ENCODE data around the gene PLA2G2D.
"Not testable (repeated sequence)": the region's sequence is repeated elsewhere in the genome, so short reads cannot be mapped to it uniquely, and the experiment has no call there.

PLA2G2D gene

GRCh38 chr1:20141001-20141400 is 21.7 kb upstream of the PLA2G2D start:
- Histone ChIP-seq H3K4me3 (ENCODE audit: low read length) (no peak overlapping the region), H3K36me3 (ENCODE audit: insufficient read depth, low read length) (no peaks in the 10 kb centered on the region), H3K9ac (ENCODE audit: low read depth, low read length) (no peak overlapping the region), H3K27me3 (ENCODE audit: insufficient read depth, low read length) (no peaks in the 10 kb centered on the region), H3K27ac (ENCODE audit: low read depth, low read length) (no peak overlapping the region), H3K4me1 (ENCODE audit: insufficient read depth, low read length) (no peaks in the 10 kb centered on the region), H3K9me3 (ENCODE audit: insufficient read depth, low read depth, low read length) (no peaks in the 10 kb centered on the region)
- whole genome bisulfite sequencing, result 94% methylated on average over 9 of the region's 9 CpGs

GRCh38 chr1:20139776-20140612 is 20.7 kb upstream of the PLA2G2D start:
- 95% methylated on average over 13 of the region's 13 CpGs for WGBS
- no peak overlapping the region for H3K4me3 ChIP-seq (ENCODE audit: low read length)
- H3K9ac ChIP-seq (ENCODE audit: low read depth, low read length), result no peak overlapping the region
- H3K4me1 ChIP-seq (ENCODE audit: insufficient read depth, low read length), result no peaks in the 10 kb centered on the region
- H3K27ac ChIP-seq (ENCODE audit: low read depth, low read length), result no peak overlapping the region
- H3K9me3 ChIP-seq (ENCODE audit: insufficient read depth, low read depth, low read length), result no peaks in the 10 kb centered on the region
- no peaks in the 10 kb centered on the region for H3K27me3 ChIP-seq (ENCODE audit: insufficient read depth, low read length)
- no peaks in the 10 kb centered on the region for H3K36me3 ChIP-seq (ENCODE audit: insufficient read depth, low read length)

DNA sequence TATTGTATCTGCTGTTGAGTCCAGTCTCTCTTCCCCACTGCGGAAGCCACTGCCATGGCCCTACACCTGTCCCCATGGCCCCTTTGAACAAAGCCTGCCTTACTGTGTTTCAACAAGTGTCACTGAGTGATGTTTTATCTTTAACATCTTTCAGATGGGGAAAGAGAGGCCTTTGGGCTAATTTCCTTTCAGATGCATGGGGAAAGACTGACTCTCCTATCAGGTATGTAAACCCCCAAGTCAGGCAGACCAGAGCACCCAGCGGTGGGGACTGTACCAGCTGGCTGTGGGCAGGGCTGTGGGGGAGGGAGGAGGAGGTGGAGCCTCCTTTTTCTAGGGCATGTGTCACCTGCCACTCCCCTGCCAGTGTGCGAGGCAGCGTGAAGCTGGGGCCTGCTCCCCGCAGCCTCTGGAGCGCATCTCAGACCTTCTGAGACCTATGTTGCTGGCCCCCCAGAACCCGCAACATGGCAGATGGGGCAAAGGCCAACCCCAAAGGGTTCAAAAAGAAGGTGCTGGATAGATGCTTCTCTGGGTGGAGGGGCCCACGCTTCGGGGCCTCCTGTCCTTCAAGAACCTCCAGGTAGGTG is 19.7 kb upstream of the PLA2G2D start, which contains the start of gene PLA2G2F:
TSS of gene PLA2G2F (plus strand) at position 363 of the 590 bp plus-strand sequence. CDS start at position 468, 105 bp downstream.
- WGBS, result 94% methylated on average over 9 of the region's 9 CpGs

GRCh38 chr1:20138346-20138745 is 19.0 kb upstream of the PLA2G2D start:
- WGBS, result 92% methylated on average over 6 of the region's 6 CpGs
- Histone ChIP-seq H3K9ac (ENCODE audit: low read depth, low read length) (no peak overlapping the region), H3K4me3 (ENCODE audit: low read length) (no peak overlapping the region), H3K27me3 (ENCODE audit: insufficient read depth, low read length) (no peaks in the 10 kb centered on the region), H3K9me3 (ENCODE audit: insufficient read depth, low read depth, low read length) (no peaks in the 10 kb centered on the region), H3K27ac (ENCODE audit: low read depth, low read length) (no peak overlapping the region), H3K4me1 (ENCODE audit: insufficient read depth, low read length) (no peaks in the 10 kb centered on the region), H3K36me3 (ENCODE audit: insufficient read depth, low read length) (no peaks in the 10 kb centered on the region)

More for the DNA sequence above, 19.7 kb upstream of the PLA2G2D start, which contains the start of gene PLA2G2F:
- no peaks in the 10 kb centered on the region for H3K36me3 ChIP-seq (ENCODE audit: insufficient read depth, low read length)
- H3K9ac ChIP-seq (ENCODE audit: low read depth, low read length), result no peak within 1 kb of the TSS
- H3K4me3 ChIP-seq (ENCODE audit: low read length), result no peak within 1 kb of the TSS
- H3K27ac ChIP-seq (ENCODE audit: low read depth, low read length), result no peak within 1 kb of the TSS
- H3K9me3 ChIP-seq (ENCODE audit: insufficient read depth, low read depth, low read length), result no peaks in the 10 kb centered on the region
- no peaks in the 10 kb centered on the region for H3K27me3 ChIP-seq (ENCODE audit: insufficient read depth, low read length)
- H3K4me1 ChIP-seq (ENCODE audit: insufficient read depth, low read length), result no peaks in the 10 kb centered on the region

DNA sequence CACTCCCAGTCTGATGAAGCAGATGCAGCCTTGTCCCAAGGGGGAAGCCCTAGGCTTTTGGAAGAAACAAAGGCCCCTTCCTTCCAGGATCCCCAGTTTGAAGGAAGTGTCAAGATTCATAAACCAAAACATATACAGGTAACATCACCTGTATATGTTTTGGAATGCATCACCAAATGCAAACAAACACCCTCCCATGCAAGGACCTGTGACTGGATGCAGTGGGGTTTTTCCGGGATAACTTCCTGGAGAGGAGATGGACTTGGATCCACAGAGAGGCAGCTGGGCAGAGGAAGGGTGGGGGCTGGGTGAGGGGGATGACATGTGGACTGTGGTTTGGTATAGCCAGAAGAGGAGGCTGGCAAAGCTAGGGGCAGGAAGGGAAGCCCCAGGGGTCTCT is 18.3 kb upstream of the PLA2G2D start:
- Histone ChIP-seq H3K27me3 (ENCODE audit: insufficient read depth, low read length) (no peaks in the 10 kb centered on the region), H3K27ac (ENCODE audit: low read depth, low read length) (no peak overlapping the region), H3K4me3 (ENCODE audit: low read length) (no peak overlapping the region), H3K36me3 (ENCODE audit: insufficient read depth, low read length) (no peaks in the 10 kb centered on the region), H3K9ac (ENCODE audit: low read depth, low read length) (no peak overlapping the region), H3K4me1 (ENCODE audit: insufficient read depth, low read length) (no peaks in the 10 kb centered on the region), H3K9me3 (ENCODE audit: insufficient read depth, low read depth, low read length) (no peaks in the 10 kb centered on the region)
- 91% methylated on average over 1 of the region's 1 CpG for WGBS

GRCh38 chr1:20137055-20137454 is 17.7 kb upstream of the PLA2G2D start:
- Histone ChIP-seq H3K4me3 (ENCODE audit: low read length) (no peak overlapping the region), H3K27me3 (ENCODE audit: insufficient read depth, low read length) (no peaks in the 10 kb centered on the region), H3K27ac (ENCODE audit: low read depth, low read length) (no peak overlapping the region), H3K9me3 (ENCODE audit: insufficient read depth, low read depth, low read length) (no peaks in the 10 kb centered on the region), H3K9ac (ENCODE audit: low read depth, low read length) (no peak overlapping the region), H3K36me3 (ENCODE audit: insufficient read depth, low read length) (no peaks in the 10 kb centered on the region), H3K4me1 (ENCODE audit: insufficient read depth, low read length) (no peaks in the 10 kb centered on the region)
- WGBS, result 95% methylated on average over 4 of the region's 4 CpGs

GRCh38 chr1:20136249-20136648 is 16.9 kb upstream of the PLA2G2D start:
- H3K4me3 ChIP-seq (ENCODE audit: low read length), result no peak overlapping the region
- no peak overlapping the region for H3K9ac ChIP-seq (ENCODE audit: low read depth, low read length)
- no peaks in the 10 kb centered on the region for H3K4me1 ChIP-seq (ENCODE audit: insufficient read depth, low read length)
- no peaks in the 10 kb centered on the region for H3K27me3 ChIP-seq (ENCODE audit: insufficient read depth, low read length)
- H3K36me3 ChIP-seq (ENCODE audit: insufficient read depth, low read length), result no peaks in the 10 kb centered on the region
- 94% methylated on average over 3 of the region's 3 CpGs for WGBS
- H3K9me3 ChIP-seq (ENCODE audit: insufficient read depth, low read depth, low read length), result no peaks in the 10 kb centered on the region
- H3K27ac ChIP-seq (ENCODE audit: low read depth, low read length), result no peak overlapping the region

GRCh38 chr1:20134995-20135394 is 15.7 kb upstream of the PLA2G2D start:
- WGBS, result 86% methylated on average over 2 of the region's 3 CpGs
- no peaks in the 10 kb centered on the region for H3K27me3 ChIP-seq (ENCODE audit: insufficient read depth, low read length)
- H3K9me3 ChIP-seq (ENCODE audit: insufficient read depth, low read depth, low read length), result 0 out of 2 replicates have a peak, but pooled peaks cover 1% of the 10 kb centered on the region
- no peak overlapping the region for H3K4me3 ChIP-seq (ENCODE audit: low read length)
- H3K27ac ChIP-seq (ENCODE audit: low read depth, low read length), result no peak overlapping the region
- no peak overlapping the region for H3K9ac ChIP-seq (ENCODE audit: low read depth, low read length)
- no peaks in the 10 kb centered on the region for H3K4me1 ChIP-seq (ENCODE audit: insufficient read depth, low read length)
- no peaks in the 10 kb centered on the region for H3K36me3 ChIP-seq (ENCODE audit: insufficient read depth, low read length)

- 89% methylated on average over 3 of the region's 3 CpGs for whole genome bisulfite sequencing
- not testable (repeated sequence) for H3K4me1 ChIP-seq (ENCODE audit: insufficient read depth, low read length); H3K9me3 ChIP-seq (ENCODE audit: insufficient read depth, low read depth, low read length)
These were observed 11.2 kb upstream of the PLA2G2D start for GRCh38 chr1:20130518-20130917.

DNA sequence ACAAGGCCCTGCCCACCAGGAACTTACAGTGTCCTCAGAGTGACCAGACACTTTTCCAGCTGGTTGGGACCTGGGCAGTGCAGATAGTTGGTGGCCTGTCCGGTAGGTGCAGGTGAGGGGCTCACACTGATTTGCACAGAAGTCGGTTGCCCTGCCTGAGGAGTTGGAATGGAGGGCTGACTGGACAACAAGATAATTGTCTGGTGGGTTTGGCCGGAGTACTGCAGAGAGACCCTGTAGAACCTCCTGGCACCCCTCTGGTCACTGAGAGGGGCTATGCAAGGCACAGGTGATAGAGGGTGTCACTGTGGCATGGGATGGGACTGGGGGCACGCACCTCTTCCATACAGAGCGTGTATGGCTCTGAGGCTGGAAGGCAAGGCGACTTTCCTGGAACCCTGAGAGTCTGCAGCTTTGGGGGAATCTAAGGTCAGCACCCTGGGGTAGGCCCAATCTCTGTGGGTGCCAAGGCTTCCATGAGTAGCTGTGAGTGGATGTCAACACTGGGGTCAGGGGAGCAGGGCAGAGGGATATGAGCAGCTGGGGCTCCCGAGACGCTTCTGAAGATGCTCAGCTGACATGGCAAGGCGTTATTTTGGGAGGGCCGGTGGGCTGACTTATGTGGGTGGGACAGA is 7.6 kb upstream of the PLA2G2D start:
- no peak overlapping the region for H3K9ac ChIP-seq (ENCODE audit: low read depth, low read length)
- no peaks in the 10 kb centered on the region for H3K4me1 ChIP-seq (ENCODE audit: insufficient read depth, low read length)
- 93% methylated on average over 10 of the region's 10 CpGs for WGBS
- no peak overlapping the region for H3K27ac ChIP-seq (ENCODE audit: low read depth, low read length)
- H3K27me3 ChIP-seq (ENCODE audit: insufficient read depth, low read length), result no peaks in the 10 kb centered on the region
- no peak overlapping the region for H3K4me3 ChIP-seq (ENCODE audit: low read length)
- H3K36me3 ChIP-seq (ENCODE audit: insufficient read depth, low read length), result no peaks in the 10 kb centered on the region
- peaks cover 7% of the 10 kb centered on the region; the same call in 1 of the 2 replicates for H3K9me3 ChIP-seq (ENCODE audit: insufficient read depth, low read depth, low read length)

More at GRCh38 chr1:20130518-20130917, 11.2 kb upstream of the PLA2G2D start:
- H3K36me3 ChIP-seq (ENCODE audit: insufficient read depth, low read length); H3K27me3 ChIP-seq (ENCODE audit: insufficient read depth, low read length); H3K4me3 ChIP-seq (ENCODE audit: low read length); H3K9ac ChIP-seq (ENCODE audit: low read depth, low read length); H3K27ac ChIP-seq (ENCODE audit: low read depth, low read length): not testable (repeated sequence)
